Measurements from ENCODE around the gene DEPDC5.

DNA sequence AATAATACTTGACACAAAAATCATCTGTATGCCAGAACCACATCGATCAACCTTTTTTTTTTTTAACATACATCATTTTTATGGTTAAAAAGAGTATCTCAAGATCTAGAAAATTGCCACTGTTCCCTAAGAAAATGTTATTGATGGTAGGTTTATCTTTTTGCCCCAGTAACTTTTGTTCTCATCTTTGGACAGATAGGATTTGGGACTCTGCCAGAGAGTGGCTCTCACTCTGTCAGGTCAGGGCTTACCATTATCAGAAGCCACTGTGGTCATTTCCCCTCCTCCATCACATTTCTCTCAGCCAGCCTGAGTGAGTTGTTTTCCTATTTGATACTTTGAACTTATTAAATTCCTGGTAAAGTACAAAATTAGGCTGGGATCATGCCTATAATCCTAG lies 142.7 kb downstream of the DEPDC5 start:
- TF ChIP-seq CTCF (IDR thresholded peaks at IDR 0.05) (no peak), POLR2A (IDR thresholded peaks at IDR 0.05) (no peak)
